Diencephalon (tissue), 1 donor: ENCODE data around the gene CEPT1. TPM values are rescaled to one million over a fixed set of nuclear protein-coding genes. Genes with fewer than 3 reads are reported as not detected.

Experiments used
- small RNA-seq: library from RNA; depleted of rRNA; stranded (forward); fragments of <200 nt; gene quantifications from one replicate; pipeline ENCODE3, GENCODE V24; 2014
- total RNA-seq: library from RNA; depleted of rRNA; stranded (reverse); fragments of >200 nt; gene quantifications from one replicate; pipeline ENCODE4 v1.2.3, GENCODE V29; 2014

CEPT1 gene
- total RNA-seq: 56.5 TPM

DNA sequence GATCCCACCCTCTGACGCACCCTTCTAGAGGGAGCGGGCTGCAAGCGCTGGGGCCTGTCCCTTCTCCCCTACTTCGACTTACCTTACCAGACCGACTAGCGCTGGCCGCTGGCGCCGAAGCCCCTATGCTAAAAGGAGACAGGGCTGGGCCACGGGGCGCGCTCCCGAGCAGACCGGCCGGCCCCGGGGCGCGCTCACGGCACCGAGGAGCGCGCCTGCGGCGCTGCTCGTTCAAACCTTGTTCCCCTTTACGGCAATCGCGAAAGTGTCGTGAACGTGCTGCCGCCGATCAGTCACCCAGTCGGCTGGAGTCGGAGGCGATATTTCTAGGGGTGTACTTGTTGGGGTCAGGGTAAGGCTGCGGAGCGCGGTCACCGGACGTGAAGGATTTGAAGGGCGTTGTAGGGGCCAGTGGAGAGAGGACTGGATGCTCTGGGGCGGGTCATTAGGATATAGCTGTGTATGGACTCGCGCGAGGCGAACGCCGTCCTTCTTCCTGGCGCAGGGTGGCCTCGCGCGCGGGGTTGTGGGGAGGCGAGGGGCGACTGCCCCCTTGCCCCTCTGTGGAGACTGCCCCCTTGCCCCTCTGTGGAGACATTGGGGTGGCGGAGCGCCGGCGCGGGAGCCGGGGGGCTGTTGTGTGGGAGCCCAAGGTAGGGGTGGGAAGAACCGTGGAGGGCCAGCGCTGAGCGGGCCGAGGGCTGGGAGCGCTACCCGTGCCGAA lies at the start of gene CEPT1, which contains the start of gene DRAM2:
CEPT1 (plus strand) TSS at position 268 of the 724 bp plus-strand sequence. CDS start 7,492 bp downstream, outside the sequence.
DRAM2 (minus strand) TSS at position 138 of the 724 bp plus-strand sequence. CDS start 8,539 bp downstream, outside the sequence.

DNA sequence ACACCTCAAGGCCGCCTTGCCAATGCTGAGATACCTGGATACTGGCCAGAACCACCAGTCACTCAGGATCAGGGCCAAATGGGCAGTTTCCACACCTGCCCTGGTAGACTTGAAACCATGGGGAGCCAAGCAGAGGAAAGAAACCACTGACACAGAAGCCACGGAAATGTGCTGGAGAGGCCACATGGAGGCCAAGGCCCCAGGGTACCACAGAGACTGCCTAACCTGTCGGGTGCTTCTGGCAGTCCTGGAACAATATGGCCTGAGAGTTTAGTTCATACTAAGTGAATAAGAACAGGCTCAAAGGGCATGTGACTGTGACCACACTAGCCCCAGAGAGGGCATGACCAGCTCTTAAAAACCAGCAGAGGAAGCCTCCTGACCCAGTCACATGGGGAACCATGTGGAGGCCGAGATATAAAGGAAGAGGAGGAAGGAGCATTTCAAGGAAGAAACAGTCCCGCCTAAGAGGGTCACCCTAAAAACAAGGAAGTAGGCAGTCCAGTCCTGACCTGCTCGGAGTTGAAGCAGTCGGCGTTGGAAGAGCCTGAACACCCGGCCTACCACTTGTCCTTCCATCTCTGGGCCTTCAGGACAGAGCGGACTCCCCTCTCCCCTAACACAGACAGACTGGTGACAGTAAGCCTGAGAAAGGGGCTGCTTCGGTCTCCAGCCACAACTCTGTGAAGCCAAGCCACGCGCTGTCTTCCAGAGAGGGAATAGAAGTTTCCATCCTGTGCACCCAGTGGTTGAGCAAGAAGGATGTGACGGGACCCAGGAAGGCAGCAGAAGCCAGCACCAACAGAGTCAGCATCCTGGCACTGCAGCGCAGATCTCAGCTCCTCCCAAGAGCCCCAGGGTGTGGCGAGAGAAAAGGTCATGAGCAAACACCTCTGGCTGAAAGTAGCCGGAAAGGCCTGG lies 60.1 kb downstream of the CEPT1 start, which contains the start of gene DENND2D:
DENND2D (minus strand) TSS at position 766 of the 921 bp plus-strand sequence; CDS start at position 579, 187 bp downstream.

DNA sequence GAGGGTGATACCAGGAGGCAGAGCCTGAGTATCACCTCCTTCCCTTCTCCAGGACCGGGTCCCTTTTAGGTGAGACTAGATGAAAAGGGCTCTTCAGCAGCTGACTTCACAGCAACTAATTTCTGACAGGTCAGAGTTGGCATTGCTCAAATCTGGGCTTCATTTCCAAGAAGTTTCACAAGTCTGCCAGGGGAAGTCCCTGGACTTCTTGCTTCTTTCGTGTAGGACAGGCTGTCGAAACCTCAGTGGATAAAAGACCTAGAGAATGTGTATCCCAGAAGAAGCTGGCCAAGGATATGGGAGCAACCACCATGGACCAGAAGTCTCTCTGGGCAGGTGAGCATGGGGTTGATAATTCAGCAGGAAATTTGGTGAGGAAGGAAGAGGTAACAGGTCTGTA lies 87.4 kb downstream of the CEPT1 start, which contains the start of gene CHI3L2:
CHI3L2 (plus strand) TSS at position 280 of the 400 bp plus-strand sequence; CDS start at position 297, 17 bp downstream.

Small RNA genes lying within 50 kb of the gene (small RNA-seq; reads per million reads assigned to genes)
- gene AL355816.1: not detected

Other genes with a start within 250 kb of the CEPT1 start
- gene LRIF1, start 176.3 kb upstream of the CEPT1 start, total RNA-seq: 18.9 TPM
- 51.2 TPM for gene DRAM2, start 130 bp upstream of the CEPT1 start, total RNA-seq
- 2.3 TPM for gene DENND2D, start 60.4 kb downstream of the CEPT1 start, total RNA-seq
- gene CHI3L2, start 87.5 kb downstream of the CEPT1 start, total RNA-seq: 0.92 TPM
- gene CHIA, start 150.6 kb downstream of the CEPT1 start, total RNA-seq: not detected